HG02884 (cell line): ENCODE results near the gene PRDM13.
"Not testable (repeated sequence)": the region's sequence is repeated elsewhere in the genome, so short reads cannot be mapped to it uniquely, and the experiment has no call there.

ENCODE experiments used
- ATAC-seq: cut with Tn5 transposase; IDR thresholded peaks from one replicate; pipeline ENCODE4 v1.9.1; 2021; ENCODE audit warnings: mild to moderate bottlenecking, moderate library complexity; ENCODE audit not compliant: unreplicated experiment

Gene PRDM13

GRCh38 chr6:99606656-99607415 is at the start of gene PRDM13:
Gene PRDM13 (plus strand): TSS chr6:99606833. CDS start chr6:99607035, 202 bp downstream.
- no peak for ATAC-seq

GRCh38 chr6:99559057-99559456 is 47.6 kb upstream of the PRDM13 start:
- no peak for ATAC-seq

GRCh38 chr6:99560668-99561067 is 46.0 kb upstream of the PRDM13 start:
- ATAC-seq = no peak

- no peak for ATAC-seq
These were observed 43.4 kb upstream of the PRDM13 start for GRCh38 chr6:99563056-99563723.

- peak; percentile 97 for ATAC-seq
These were observed 38.3 kb upstream of the PRDM13 start, which contains the start of gene CCNC for GRCh38 chr6:99568103-99568933. Gene CCNC (minus strand): TSS chr6:99568660. CDS start chr6:99568527, 133 bp downstream.

- no peak for ATAC-seq
These were observed 32.5 kb upstream of the PRDM13 start for GRCh38 chr6:99573980-99574617.

- ATAC-seq = no peak
These were observed 30.9 kb upstream of the PRDM13 start for GRCh38 chr6:99575544-99576227.

GRCh38 chr6:99579781-99580180 is 26.9 kb upstream of the PRDM13 start:
- ATAC-seq = no peak

- no peak for ATAC-seq
These were observed 18.8 kb upstream of the PRDM13 start for GRCh38 chr6:99587792-99588191.

- peak; percentile 94 for ATAC-seq
These were observed 17.9 kb upstream of the PRDM13 start for GRCh38 chr6:99588618-99589289.

- ATAC-seq = peak; percentile 29
These were observed 17.4 kb upstream of the PRDM13 start for GRCh38 chr6:99589290-99589672.

- ATAC-seq = no peak
These were observed 16.6 kb upstream of the PRDM13 start for GRCh38 chr6:99589907-99590493.

- ATAC-seq = no peak
These were observed 15.6 kb upstream of the PRDM13 start for GRCh38 chr6:99590728-99591672.

GRCh38 chr6:99591673-99592364 is 14.8 kb upstream of the PRDM13 start:
- no peak for ATAC-seq

- ATAC-seq = no peak
These were observed 13.7 kb upstream of the PRDM13 start for GRCh38 chr6:99592900-99593299.

GRCh38 chr6:99594696-99595095 is 11.9 kb upstream of the PRDM13 start:
- not testable (repeated sequence) for ATAC-seq

GRCh38 chr6:99602520-99603420 is 3.9 kb upstream of the PRDM13 start:
- ATAC-seq = no peak
